ENCODE results near the gene AKAP14.
A peak's percentile ranks its signal among the peaks of the same experiment; 100 is the strongest.
"Not testable (repeated sequence)": the region's sequence is repeated elsewhere in the genome, so short reads cannot be mapped to it uniquely, and the experiment has no call there.

AKAP14 gene

GRCh38 chrX:119895843-119896326 is at the start of gene AKAP14:
AKAP14 (plus strand) TSS chrX:119895893; CDS start chrX:119903224, 7,331 bp downstream.
- DNase-seq (ENCODE audit: low read depth in 2 of 2, low spot score in 1 of 2), result no peak

- DNase-seq (ENCODE audit: low read depth in 2 of 2, low spot score in 1 of 2), result peak; percentile 79 to 92
Observed at GRCh38 chrX:119852382-119853353, 43.0 kb upstream of the AKAP14 start, which contains the start of gene UPF3B. UPF3B (minus strand) TSS chrX:119852963; CDS start chrX:119852928, 35 bp downstream.

GRCh38 chrX:119853444-119853843 is 42.2 kb upstream of the AKAP14 start:
- no peak for DNase-seq (ENCODE audit: low read depth in 2 of 2, low spot score in 1 of 2)

- DNase-seq (ENCODE audit: low read depth in 2 of 2, low spot score in 1 of 2), result no peak
Observed at GRCh38 chrX:119870626-119871131, 25.0 kb upstream of the AKAP14 start.

- DNase-seq (ENCODE audit: low read depth in 2 of 2, low spot score in 1 of 2), result peak in 1 of 2 donors; percentile 7
Observed at GRCh38 chrX:119871245-119871598, 24.5 kb upstream of the AKAP14 start.

- DNase-seq (ENCODE audit: low read depth in 2 of 2, low spot score in 1 of 2), result peak; percentile 35 to 65
Observed at GRCh38 chrX:119871599-119872395, 23.9 kb upstream of the AKAP14 start, which contains the start of the genes NDUFA1 and RNF113A. NDUFA1 (plus strand) TSS chrX:119871832; CDS start chrX:119871912, 80 bp downstream. RNF113A (minus strand) TSS chrX:119871733; CDS start chrX:119871613, 120 bp downstream.

GRCh38 chrX:119878740-119879139 is 17.0 kb upstream of the AKAP14 start:
- DNase-seq (ENCODE audit: low read depth in 2 of 2, low spot score in 1 of 2), result no peak

- no peak for DNase-seq (ENCODE audit: low read depth in 2 of 2, low spot score in 1 of 2)
Observed at GRCh38 chrX:119880076-119880475, 15.6 kb upstream of the AKAP14 start.

GRCh38 chrX:119880552-119881437 is 14.9 kb upstream of the AKAP14 start:
- DNase-seq (ENCODE audit: low read depth in 2 of 2, low spot score in 1 of 2), result no peak

- no peak for DNase-seq (ENCODE audit: low read depth in 2 of 2, low spot score in 1 of 2)
Observed at GRCh38 chrX:119885554-119886428, 9.9 kb upstream of the AKAP14 start.

GRCh38 chrX:119887721-119888425 is 7.8 kb upstream of the AKAP14 start:
- peak in 1 of 2 donors; percentile 10 for DNase-seq (ENCODE audit: low read depth in 2 of 2, low spot score in 1 of 2)

- DNase-seq (ENCODE audit: low read depth in 2 of 2, low spot score in 1 of 2), result not testable (repeated sequence)
Observed at GRCh38 chrX:119890626-119891025, 5.1 kb upstream of the AKAP14 start.

GRCh38 chrX:119891961-119892692 is 3.6 kb upstream of the AKAP14 start:
- DNase-seq (ENCODE audit: low read depth in 2 of 2, low spot score in 1 of 2), result not testable (repeated sequence)

GRCh38 chrX:119899125-119899524 is 3.4 kb downstream of the AKAP14 start:
- DNase-seq (ENCODE audit: low read depth in 2 of 2, low spot score in 1 of 2), result no peak

GRCh38 chrX:119900976-119901375 is 5.3 kb downstream of the AKAP14 start:
- no peak for DNase-seq (ENCODE audit: low read depth in 2 of 2, low spot score in 1 of 2)

- no peak for DNase-seq (ENCODE audit: low read depth in 2 of 2, low spot score in 1 of 2)
Observed at GRCh38 chrX:119916310-119916709, 20.6 kb downstream of the AKAP14 start.

- DNase-seq (ENCODE audit: low read depth in 2 of 2, low spot score in 1 of 2), result no peak
Observed at GRCh38 chrX:119917877-119918276, 22.2 kb downstream of the AKAP14 start.

All from stimulated activated CD8-positive, alpha-beta memory T cell treated with anti-CD3 and anti-CD28 coated beads, Interleukin-4, amount 100 ng/mL, for 4 hours (primary cell).